ENCODE measurements around the gene SPRR2E. TPM values are rescaled to one million over a fixed set of nuclear protein-coding genes. Genes with fewer than 3 reads are reported as not detected.
"Not testable (repeated sequence)": the region's sequence is repeated elsewhere in the genome, so short reads cannot be mapped to it uniquely, and the experiment has no call there.

SPRR2E gene
- total RNA-seq, 2 donors from 2014 or later = not detected

DNA sequence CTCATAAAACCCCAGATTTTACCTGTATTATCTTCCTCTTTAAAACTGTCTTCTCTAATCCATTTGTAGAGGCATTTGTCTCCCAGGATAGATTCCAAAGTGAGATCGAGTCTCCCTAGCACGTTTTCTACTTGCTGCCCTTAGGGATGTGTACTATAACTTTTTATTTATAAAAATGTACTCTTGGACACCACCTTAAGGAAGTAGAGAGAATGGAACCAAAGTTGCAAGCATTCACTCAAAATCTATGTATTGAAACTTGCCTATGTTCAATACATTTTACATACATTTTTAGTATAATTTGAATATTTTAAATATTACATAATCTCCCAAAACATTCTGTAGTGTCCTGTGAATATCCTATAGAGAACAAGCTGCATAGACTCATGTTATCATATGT lies 36.2 kb downstream of the SPRR2E start:
- Histone ChIP-seq H3K9ac (ENCODE audit: low read depth in 2 of 2, low read length in 2 of 2) (no peak overlapping the region), H3K4me1 (no peaks in the 10 kb centered on the region), H3K9me3 (no peaks in the 10 kb centered on the region), H3K4me3 (no peak overlapping the region), H3K27me3 (no peaks in the 10 kb centered on the region), H3K36me3 (no peaks in the 10 kb centered on the region), H3K27ac (no peak overlapping the region)
- intact Hi-C loops (cut with DNase I) = no loop called here
- no peak for DNase-seq
- TF ChIP-seq CTCF (IDR thresholded peaks at IDR 0.05) = no peak

DNA sequence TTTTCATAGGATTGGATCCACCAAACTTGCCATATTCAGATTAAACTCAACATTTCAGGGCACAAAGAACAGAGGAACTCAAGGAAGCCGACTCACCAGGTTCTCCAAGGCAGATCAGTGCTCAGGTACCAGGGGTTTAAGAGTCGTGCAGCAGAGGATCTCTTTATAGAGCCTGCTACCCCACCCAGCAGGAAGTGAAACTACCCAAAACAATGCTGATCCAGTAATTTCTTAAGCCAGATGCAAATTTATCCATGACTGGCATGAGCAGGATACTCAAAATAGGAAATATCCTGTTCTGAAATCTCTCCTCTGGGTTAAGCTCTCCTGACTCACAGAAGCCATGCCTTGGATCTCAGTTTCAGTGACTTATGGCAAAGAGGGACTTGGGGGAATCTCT lies 37.0 kb downstream of the SPRR2E start, which contains the start of gene SPRR2A:
TSS of gene SPRR2A (minus strand) at position 138 of the 400 bp plus-strand sequence. CDS start 777 bp downstream, outside the sequence.
- Histone ChIP-seq H3K9ac (ENCODE audit: low read depth in 2 of 2, low read length in 2 of 2) (no peak within 1 kb of the TSS), H3K27me3 (no peaks in the 10 kb centered on the region), H3K27ac (no peak within 1 kb of the TSS), H3K4me3 (no peak within 1 kb of the TSS), H3K9me3 (no peaks in the 10 kb centered on the region), H3K4me1 (no peaks in the 10 kb centered on the region), H3K36me3 (no peaks in the 10 kb centered on the region)
- DNase-seq = no peak
- intact Hi-C loops (cut with DNase I) = no loop called here
- no peak for TF ChIP-seq CTCF (IDR thresholded peaks at IDR 0.05)

DNA sequence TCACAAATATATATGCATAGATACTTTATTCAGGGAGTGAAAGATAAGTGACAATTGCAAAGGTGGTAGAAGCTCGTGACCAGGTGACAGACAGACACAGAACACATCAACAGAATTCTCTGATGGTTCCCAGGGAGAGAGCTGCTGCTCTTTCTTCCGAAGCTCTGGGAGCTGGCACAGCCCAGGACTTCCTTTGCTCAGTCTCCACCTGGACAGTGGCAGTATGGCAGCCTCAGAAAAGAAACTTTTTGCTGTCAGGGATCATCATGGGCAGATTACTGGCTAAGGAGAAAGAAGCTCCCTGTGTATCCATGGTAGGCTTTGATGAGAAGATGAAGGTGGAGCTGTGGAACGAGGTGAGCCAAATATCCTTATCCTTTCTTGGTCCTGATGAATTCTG lies 38.2 kb downstream of the SPRR2E start:
- H3K9me3 ChIP-seq; H3K27me3 ChIP-seq; DNase-seq; H3K27ac ChIP-seq; H3K9ac ChIP-seq (ENCODE audit: low read depth in 2 of 2, low read length in 2 of 2); H3K36me3 ChIP-seq; H3K4me1 ChIP-seq; intact Hi-C loops (cut with DNase I); H3K4me3 ChIP-seq: not testable (repeated sequence)

GRCh38 chr1:153049211-153049610 lies 45.1 kb downstream of the SPRR2E start:
- TF ChIP-seq CTCF (IDR thresholded peaks at IDR 0.05) = no peak
- no peak overlapping the region for H3K9ac ChIP-seq (ENCODE audit: low read depth in 2 of 2, low read length in 2 of 2)
- no peak for DNase-seq
- H3K4me3 ChIP-seq = no peak overlapping the region
- H3K27me3 ChIP-seq = no peaks in the 10 kb centered on the region
- intact Hi-C loops (cut with DNase I) = no loop called here
- no peaks in the 10 kb centered on the region for H3K4me1 ChIP-seq
- H3K9me3 ChIP-seq = no peaks in the 10 kb centered on the region
- no peaks in the 10 kb centered on the region for H3K36me3 ChIP-seq
- H3K27ac ChIP-seq = no peak overlapping the region

Other genes with a start within 250 kb of the SPRR2E start
- not detected for gene LCE7A, start 234.5 kb downstream of the SPRR2E start, total RNA-seq
- gene SMCP, start 216.2 kb downstream of the SPRR2E start, total RNA-seq = not detected
- gene IVL, start 186.0 kb downstream of the SPRR2E start, total RNA-seq = not detected
- not detected for gene SPRR5, start 147.3 kb downstream of the SPRR2E start, total RNA-seq
- gene SPRR4, start 123.9 kb downstream of the SPRR2E start, total RNA-seq = not detected
- not detected for gene SPRR1A, start 110.4 kb downstream of the SPRR2E start, total RNA-seq
- not detected for gene SPRR3, start 92.8 kb downstream of the SPRR2E start, total RNA-seq
- not detected for gene SPRR1B, start 63.3 kb downstream of the SPRR2E start, total RNA-seq
- gene SPRR2D, start 53.4 kb downstream of the SPRR2E start, total RNA-seq = not detected
- not detected for gene SPRR2A, start 37.0 kb downstream of the SPRR2E start, total RNA-seq
- gene SPRR2B, start 22.9 kb downstream of the SPRR2E start, total RNA-seq = not detected
- not detected for gene SPRR2F, start 19.0 kb upstream of the SPRR2E start, total RNA-seq
- gene SPRR2G, start 56.4 kb upstream of the SPRR2E start, total RNA-seq = not detected
- not detected for gene LELP1, start 108.9 kb upstream of the SPRR2E start, total RNA-seq
- not detected for gene PRR9, start 123.1 kb upstream of the SPRR2E start, total RNA-seq
- not detected for gene LORICRIN, start 165.2 kb upstream of the SPRR2E start, total RNA-seq
- gene PGLYRP3, start 218.4 kb upstream of the SPRR2E start, total RNA-seq = not detected